SU-DHL-6 (cell line): ENCODE results near the gene DACH1.

Source experiments
- CTCF ChIP-seq: fragments of 200-600 bp; sonication (generic); IDR thresholded peaks from one replicate; pipeline ENCODE4 v1.5.1; 2017; ENCODE audit warnings: antibody characterized with exemption, mild to moderate bottlenecking, low read length, moderate library complexity; ENCODE audit not compliant: insufficient read depth, poor library complexity, severe bottlenecking
- EZH2phosphoT487 ChIP-seq: fragments of 200-600 bp; sonication (generic), shearing (Covaris generic); conservative IDR thresholded peaks from 2 replicates; pipeline ENCODE4 v1.6.1; 2018; ENCODE audit warnings: mild to moderate bottlenecking, antibody characterized with exemption, low read length, moderate library complexity, mixed read lengths

GRCh38 chr13:71863254-71863865 is 3.6 kb downstream of the DACH1 start:
- TF ChIP-seq CTCF (no peak), EZH2phosphoT487 (no peak)
